Calu3 (cell line): ENCODE data around the gene C19orf81. TPM values are rescaled to one million over a fixed set of nuclear protein-coding genes. Genes with fewer than 3 reads are reported as not detected.

Experiments
- BruUV-seq: library from RNA; stranded (reverse); fragments of 400-500 nt; replicated peaks from 2 replicates; lab custom pipeline; 2021; lab: Mats Ljungman, UMichigan
- CTCF ChIA-PET: fragments of 300-600 bp; sonication (Branson Sonifier 250); formaldehyde crosslinking; loops from one replicate; lab custom pipeline; 2022; ENCODE audit warnings: antibody characterized with exemption; lab: Charles Lee
- DNase-seq: peaks from one replicate; pipeline ENCODE4 v3.0.0; 2022
- H3K27ac Mint-ChIP-seq: one replicate; pipeline ENCODE4 v1.8.0; 2022; ENCODE audit warnings: mixed read lengths; ENCODE audit not compliant: unreplicated experiment
- H3K27me3 Mint-ChIP-seq: one replicate; pipeline ENCODE4 v1.8.0; 2022; ENCODE audit warnings: mixed read lengths; ENCODE audit not compliant: unreplicated experiment
- H3K36me3 Mint-ChIP-seq: one replicate; pipeline ENCODE4 v1.8.0; 2022; ENCODE audit warnings: mild to moderate bottlenecking, moderate library complexity, mixed read lengths; ENCODE audit not compliant: insufficient read depth, unreplicated experiment
- H3K4me1 Mint-ChIP-seq: one replicate; pipeline ENCODE4 v1.8.0; 2022; ENCODE audit warnings: mild to moderate bottlenecking, low read depth, mixed read lengths; ENCODE audit not compliant: unreplicated experiment
- H3K4me3 Mint-ChIP-seq: one replicate; pipeline ENCODE4 v1.8.0; 2022; ENCODE audit warnings: mild to moderate bottlenecking, low read depth, moderate library complexity, mixed read lengths; ENCODE audit not compliant: unreplicated experiment
- H3K9me3 Mint-ChIP-seq: one replicate; pipeline ENCODE4 v1.8.0; 2022; ENCODE audit warnings: low read depth, mixed read lengths; ENCODE audit not compliant: unreplicated experiment
- CTCF ChIP-seq: fragments of 200-600 bp; IDR thresholded peaks from one replicate; pipeline ENCODE4 v1.8.0; 2022; ENCODE audit warnings: antibody characterized with exemption; ENCODE audit not compliant: unreplicated experiment
- intact Hi-C: fragments of 100-400 bp; cut with micrococcal nuclease; formaldehyde crosslinking; loops from one replicate; pipeline ENCODE4 v1.10.0; 2022; ENCODE audit not compliant: unreplicated experiment
- total RNA-seq: library from RNA; stranded (reverse); gene quantifications from 2 replicates; pipeline ENCODE4 v1.2.3, GENCODE V29; 2022

C19orf81 gene
- total RNA-seq, 1 experiment from 2014 or later = not detected

- peaks cover 92% of the 10 kb centered on the region for H3K27me3 Mint-ChIP-seq
- no peak overlapping the region for H3K4me3 Mint-ChIP-seq
- TF ChIP-seq CTCF = no peak
- CTCF ChIA-PET = interaction anchor here (1.3 kb wide), 1 partner anchor 9 kb away, joined by 5 read pairs; no protein-coding TSS in a partner anchor
- no peak for DNase-seq
- peaks cover 8% of the 10 kb centered on the region for H3K36me3 Mint-ChIP-seq
- H3K27ac Mint-ChIP-seq = no peak overlapping the region
- intact Hi-C loops = no loop called here
- no TSS peak for BruUV-seq
- H3K9me3 Mint-ChIP-seq = no peaks in the 10 kb centered on the region
- H3K4me1 Mint-ChIP-seq = no peaks in the 10 kb centered on the region
Measured at GRCh38 chr19:50694815-50695145, 45.5 kb downstream of the C19orf81 start.

GRCh38 chr19:50695251-50696093, 46.2 kb downstream of the C19orf81 start:
- Mint-ChIP-seq H3K9me3 (no peaks in the 10 kb centered on the region), H3K4me1 (no peaks in the 10 kb centered on the region), H3K4me3 (no peak overlapping the region), H3K27me3 (peaks cover 92% of the 10 kb centered on the region), H3K36me3 (peaks cover 8% of the 10 kb centered on the region), H3K27ac (no peak overlapping the region)
- intact Hi-C loops = no loop called here
- BruUV-seq = no TSS peak
- CTCF ChIA-PET = interaction anchor here (0.6 to 1.3 kb wide), 2 partner anchors 8 to 732 kb away, joined by 5 to 6 read pairs; no protein-coding TSS in a partner anchor
- TF ChIP-seq CTCF = no peak
- DNase-seq = no peak

- Mint-ChIP-seq H3K4me3 (no peak overlapping the region), H3K27ac (no peak overlapping the region), H3K4me1 (no peaks in the 10 kb centered on the region), H3K27me3 (peaks cover 92% of the 10 kb centered on the region), H3K36me3 (peaks cover 8% of the 10 kb centered on the region), H3K9me3 (no peaks in the 10 kb centered on the region)
- DNase-seq = no peak
- intact Hi-C loops = no loop called here
- CTCF ChIA-PET = interaction anchor here (1.3 kb wide), 1 partner anchor 8 kb away, joined by 5 read pairs; no protein-coding TSS in a partner anchor
- BruUV-seq = no TSS peak
- no peak for TF ChIP-seq CTCF
Measured at GRCh38 chr19:50696094-50696483, 46.8 kb downstream of the C19orf81 start.

- CTCF ChIA-PET = interaction anchor here (0.6 kb wide), 1 partner anchor 413 kb away, joined by 3 read pairs; no protein-coding TSS in a partner anchor
Measured at GRCh38 chr19:50697414-50698124, 48.3 kb downstream of the C19orf81 start.

More at GRCh38 chr19:50697414-50698124, 48.3 kb downstream of the C19orf81 start:
- no TSS peak for BruUV-seq
- intact Hi-C loops = no loop called here
- no peak overlapping the region for H3K27ac Mint-ChIP-seq
- no peaks in the 10 kb centered on the region for H3K4me1 Mint-ChIP-seq
- peaks cover 83% of the 10 kb centered on the region for H3K27me3 Mint-ChIP-seq
- peaks cover 8% of the 10 kb centered on the region for H3K36me3 Mint-ChIP-seq
- DNase-seq = no peak
- no peak overlapping the region for H3K4me3 Mint-ChIP-seq
- no peaks in the 10 kb centered on the region for H3K9me3 Mint-ChIP-seq
- no peak for TF ChIP-seq CTCF
